Prostate gland (tissue), 2 donors: ENCODE measurements around the gene ABCA1.

Source experiments
- POLR2AphosphoS5 ChIP-seq: sonication (generic); formaldehyde crosslinking; IDR thresholded peaks from one replicate; pipeline ENCODE4 v1.6.1; 2017; ENCODE audit warnings: antibody characterized with exemption
- TF ChIP-seq, protein P1 (sequence below), 4 experiments: fragments of 200-600 bp in 2 of 4; fragments of 450-650 bp in 2 of 4; sonication (generic) in 2 of 4; IDR thresholded peaks; 1 replicate in 3 of 4; 2 replicates in 1 of 4; pipeline ENCODE4 v1.5.1; 2016 to 2019; ENCODE audit warnings: antibody characterized with exemption in 4 of 4, mild to moderate bottlenecking in 2 of 4, moderate library complexity in 2 of 4

DNA sequence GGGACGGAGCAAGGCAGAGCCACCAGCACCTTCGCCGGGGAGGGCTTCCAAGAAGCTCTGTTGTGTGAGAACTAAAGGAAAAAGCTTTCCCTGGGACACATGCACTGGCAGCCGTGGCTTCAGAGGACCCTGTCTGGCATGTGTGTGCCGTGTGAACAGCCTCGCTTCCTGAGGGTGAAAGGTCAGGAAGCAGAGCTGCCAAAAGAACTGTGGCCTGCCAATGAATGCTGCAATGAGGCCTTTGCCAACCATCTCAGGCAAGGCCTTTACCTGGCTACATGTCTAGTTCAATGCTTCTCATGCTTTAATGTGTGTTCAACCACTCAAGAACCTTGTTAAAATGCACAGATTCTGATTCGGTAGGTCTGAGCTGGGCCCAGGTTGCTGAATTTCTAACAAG lies 110.5 kb downstream of the ABCA1 start:
- TF ChIP-seq POLR2AphosphoS5: no peak
- TF ChIP-seq, protein P1, sequence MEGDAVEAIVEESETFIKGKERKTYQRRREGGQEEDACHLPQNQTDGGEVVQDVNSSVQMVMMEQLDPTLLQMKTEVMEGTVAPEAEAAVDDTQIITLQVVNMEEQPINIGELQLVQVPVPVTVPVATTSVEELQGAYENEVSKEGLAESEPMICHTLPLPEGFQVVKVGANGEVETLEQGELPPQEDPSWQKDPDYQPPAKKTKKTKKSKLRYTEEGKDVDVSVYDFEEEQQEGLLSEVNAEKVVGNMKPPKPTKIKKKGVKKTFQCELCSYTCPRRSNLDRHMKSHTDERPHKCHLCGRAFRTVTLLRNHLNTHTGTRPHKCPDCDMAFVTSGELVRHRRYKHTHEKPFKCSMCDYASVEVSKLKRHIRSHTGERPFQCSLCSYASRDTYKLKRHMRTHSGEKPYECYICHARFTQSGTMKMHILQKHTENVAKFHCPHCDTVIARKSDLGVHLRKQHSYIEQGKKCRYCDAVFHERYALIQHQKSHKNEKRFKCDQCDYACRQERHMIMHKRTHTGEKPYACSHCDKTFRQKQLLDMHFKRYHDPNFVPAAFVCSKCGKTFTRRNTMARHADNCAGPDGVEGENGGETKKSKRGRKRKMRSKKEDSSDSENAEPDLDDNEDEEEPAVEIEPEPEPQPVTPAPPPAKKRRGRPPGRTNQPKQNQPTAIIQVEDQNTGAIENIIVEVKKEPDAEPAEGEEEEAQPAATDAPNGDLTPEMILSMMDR (IDR thresholded peaks at IDR 0.05): no peak
